Measurements from ENCODE around the gene RAB24. TPM values are rescaled to one million over a fixed set of nuclear protein-coding genes. Genes with fewer than 3 reads are reported as not detected.
A peak's percentile ranks its signal among the peaks of the same experiment; 100 is the strongest.

The RAB24 gene
- total RNA-seq, 1 donor from 2014 or later: 35.9 TPM

- DNase-seq (ENCODE audit: low read depth): no peak
- Histone ChIP-seq H3K27me3 (ENCODE audit: control insufficient read depth, insufficient read depth, low read length) (no peaks in the 10 kb centered on the region), H3K4me3 (ENCODE audit: low read depth, low read length) (no peak overlapping the region), H3K36me3 (ENCODE audit: control insufficient read depth, insufficient read depth, low read length) (peaks cover 1% of the 10 kb centered on the region)
- no peak for TF ChIP-seq CTCF (IDR thresholded peaks at IDR 0.05; ENCODE audit: insufficient read depth, low read length, poor library complexity, severe bottlenecking)
Measured at GRCh38 chr5:177320879-177321278, 17.4 kb upstream of the RAB24 start.

- Histone ChIP-seq H3K36me3 (ENCODE audit: control insufficient read depth, insufficient read depth, low read length) (peaks cover 1% of the 10 kb centered on the region), H3K27me3 (ENCODE audit: control insufficient read depth, insufficient read depth, low read length) (no peaks in the 10 kb centered on the region)
Measured at GRCh38 chr5:177319913-177320588, 16.5 kb upstream of the RAB24 start.

GRCh38 chr5:177317959-177318377 lies 14.4 kb upstream of the RAB24 start:
- Histone ChIP-seq H3K4me3 (ENCODE audit: low read depth, low read length) (no peak overlapping the region), H3K36me3 (ENCODE audit: control insufficient read depth, insufficient read depth, low read length) (peaks cover 1% of the 10 kb centered on the region), H3K27me3 (ENCODE audit: control insufficient read depth, insufficient read depth, low read length) (no peaks in the 10 kb centered on the region)
- no peak for DNase-seq (ENCODE audit: low read depth)
- peak; percentile 91 for TF ChIP-seq CTCF (IDR thresholded peaks at IDR 0.05; ENCODE audit: insufficient read depth, low read length, poor library complexity, severe bottlenecking)

More at GRCh38 chr5:177319913-177320588, 16.5 kb upstream of the RAB24 start:
- no peak for DNase-seq (ENCODE audit: low read depth)
- no peak overlapping the region for H3K4me3 ChIP-seq (ENCODE audit: low read depth, low read length)
- TF ChIP-seq CTCF (IDR thresholded peaks at IDR 0.05; ENCODE audit: insufficient read depth, low read length, poor library complexity, severe bottlenecking): no peak

- no peaks in the 10 kb centered on the region for H3K27me3 ChIP-seq (ENCODE audit: control insufficient read depth, insufficient read depth, low read length)
- no peak for DNase-seq (ENCODE audit: low read depth)
- peaks cover 1% of the 10 kb centered on the region for H3K36me3 ChIP-seq (ENCODE audit: control insufficient read depth, insufficient read depth, low read length)
- no peak for TF ChIP-seq CTCF (IDR thresholded peaks at IDR 0.05; ENCODE audit: insufficient read depth, low read length, poor library complexity, severe bottlenecking)
- no peak overlapping the region for H3K4me3 ChIP-seq (ENCODE audit: low read depth, low read length)
Measured at GRCh38 chr5:177316005-177316404, 12.5 kb upstream of the RAB24 start.

GRCh38 chr5:177315411-177315810 lies 11.9 kb upstream of the RAB24 start:
- Histone ChIP-seq H3K4me3 (ENCODE audit: low read depth, low read length) (no peak overlapping the region), H3K27me3 (ENCODE audit: control insufficient read depth, insufficient read depth, low read length) (no peaks in the 10 kb centered on the region)

More at GRCh38 chr5:177315411-177315810, 11.9 kb upstream of the RAB24 start:
- no peak for TF ChIP-seq CTCF (IDR thresholded peaks at IDR 0.05; ENCODE audit: insufficient read depth, low read length, poor library complexity, severe bottlenecking)
- no peak for DNase-seq (ENCODE audit: low read depth)
- H3K36me3 ChIP-seq (ENCODE audit: control insufficient read depth, insufficient read depth, low read length): peaks cover 1% of the 10 kb centered on the region

Measured in kidney epithelial cell (primary cell).